OCI-M2 (cell line): ENCODE measurements around the gene KRTAP10-10.
"Not testable (repeated sequence)": the region's sequence is repeated elsewhere in the genome, so short reads cannot be mapped to it uniquely, and the experiment has no call there.

Experiments
- DNase-seq: peaks from one replicate; lab custom pipeline; 2025; ENCODE audit not compliant: unreplicated experiment; lab: John Stamatoyannopoulos, UW

Gene KRTAP10-10

GRCh38 chr21:44681152-44681551, 44.0 kb downstream of the KRTAP10-10 start:
- no peak for DNase-seq

GRCh38 chr21:44681861-44682579, 44.9 kb downstream of the KRTAP10-10 start, which contains the start of gene KRTAP12-1:
Gene KRTAP12-1, minus strand, starts transcription at chr21:44682163. Its CDS starts 40 bp downstream, at chr21:44682123.
- DNase-seq = no peak

GRCh38 chr21:44682580-44683151, 45.5 kb downstream of the KRTAP10-10 start:
- no peak for DNase-seq

- no peak for DNase-seq
Measured at GRCh38 chr21:44684077-44684476, 46.9 kb downstream of the KRTAP10-10 start.

- no peak for DNase-seq
Measured at GRCh38 chr21:44684483-44684882, 47.3 kb downstream of the KRTAP10-10 start.

GRCh38 chr21:44685050-44685449, 47.9 kb downstream of the KRTAP10-10 start:
- not testable (repeated sequence) for DNase-seq

- DNase-seq = no peak
Measured at GRCh38 chr21:44686000-44686781, 49.0 kb downstream of the KRTAP10-10 start.

- DNase-seq = no peak
Measured at GRCh38 chr21:44686843-44687561, 49.8 kb downstream of the KRTAP10-10 start.

- no peak for DNase-seq
Measured at GRCh38 chr21:44687671-44688070, 50.5 kb downstream of the KRTAP10-10 start.
